GM18907 (cell line): Measurements from ENCODE around the gene CPNE2.
"Not testable (repeated sequence)": the region's sequence is repeated elsewhere in the genome, so short reads cannot be mapped to it uniquely, and the experiment has no call there.

ENCODE experiments used
- ATAC-seq: cut with Tn5 transposase; IDR thresholded peaks from one replicate; pipeline ENCODE4 v1.9.1; 2021; ENCODE audit warnings: mild to moderate bottlenecking, moderate library complexity; ENCODE audit not compliant: unreplicated experiment

The CPNE2 gene

DNA sequence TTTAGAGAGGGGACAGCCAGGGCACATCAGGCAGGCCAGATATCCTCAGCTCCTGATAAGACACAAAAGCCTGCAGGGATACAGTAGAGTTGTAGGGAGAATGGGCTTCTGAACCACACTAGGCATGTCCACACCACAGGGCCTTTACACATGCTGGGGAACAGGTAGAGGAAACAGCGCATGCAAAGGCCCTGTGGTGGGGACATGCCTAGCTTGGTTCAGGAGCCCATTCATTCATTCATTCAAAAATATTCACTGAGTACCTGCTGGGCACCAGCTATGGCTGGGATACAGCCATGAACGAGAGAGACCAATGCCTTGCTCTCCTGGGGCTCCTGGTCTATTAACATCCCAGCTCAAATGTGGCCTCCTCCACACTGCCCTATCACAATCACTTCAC, 4.4 kb downstream of the CPNE2 start:
- ATAC-seq = no peak

DNA sequence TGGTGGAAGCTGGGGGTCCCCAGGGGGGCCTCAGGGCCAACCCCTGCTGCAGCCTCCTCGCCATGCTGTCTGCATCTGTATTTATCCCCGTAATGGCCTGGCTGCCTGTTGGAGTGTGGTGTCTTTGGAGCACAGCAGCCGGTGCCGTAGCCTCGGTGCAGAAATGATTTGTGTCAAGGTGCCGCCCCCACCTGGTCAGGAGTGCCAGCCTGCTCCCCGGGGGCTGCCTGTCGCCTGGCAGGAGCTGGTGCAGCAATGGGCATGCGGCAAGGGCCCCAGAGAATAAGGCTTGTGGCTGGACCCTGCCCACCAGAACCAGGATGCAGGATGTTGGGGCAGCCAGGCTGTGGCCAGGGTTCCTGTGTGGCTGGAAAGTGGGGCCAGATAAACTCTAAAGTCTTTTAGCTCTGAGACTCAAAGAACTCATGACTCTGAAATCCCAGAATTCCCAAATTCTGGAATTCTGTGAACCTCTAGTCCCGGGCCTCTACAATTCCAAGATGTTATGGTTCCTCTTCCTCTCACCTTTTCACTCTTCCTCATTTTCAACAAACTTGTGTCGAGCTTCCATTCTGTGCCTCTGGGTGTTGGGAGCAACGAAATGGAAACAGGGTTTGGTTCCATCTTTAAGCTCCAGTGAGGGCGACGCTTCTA, 5.9 kb downstream of the CPNE2 start:
- no peak for ATAC-seq

DNA sequence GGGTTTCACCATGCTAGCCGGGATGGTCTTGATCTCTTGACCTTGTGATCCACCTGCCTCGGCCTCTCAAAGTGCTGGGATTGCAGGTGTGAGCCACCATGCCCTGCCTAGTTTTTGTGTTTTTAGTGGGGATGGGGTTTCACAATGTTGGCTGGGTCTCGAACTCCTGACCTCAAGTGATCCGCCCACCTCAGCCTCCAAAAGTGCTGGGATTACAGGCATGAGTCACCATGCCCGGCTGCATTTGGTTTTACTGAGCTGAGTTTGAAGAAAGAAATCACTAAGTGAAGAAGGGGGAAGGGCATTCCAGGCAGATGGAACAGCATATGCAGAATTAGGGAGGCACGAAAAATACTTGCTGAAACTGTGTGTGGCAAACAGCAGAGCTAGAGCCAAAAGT, 7.6 kb downstream of the CPNE2 start:
- ATAC-seq = not testable (repeated sequence)

DNA sequence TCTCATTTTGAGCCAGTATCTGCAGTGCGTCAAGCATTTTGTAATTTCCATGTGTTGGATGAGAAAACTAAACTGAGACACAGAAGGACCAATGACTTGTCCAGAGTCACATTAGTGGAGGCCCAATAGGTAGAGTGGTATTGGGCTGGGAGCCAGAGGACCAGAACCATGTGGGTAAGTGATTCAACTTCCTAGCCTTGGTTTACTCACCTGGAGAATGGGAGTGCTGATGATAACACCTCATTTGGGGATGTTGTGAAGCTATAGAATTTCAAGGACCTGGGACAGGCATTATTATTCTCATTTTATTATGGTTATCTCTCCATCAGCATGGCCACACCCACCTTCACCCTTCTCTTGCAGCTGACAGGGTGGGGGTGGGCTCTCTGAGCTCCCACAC, 8.1 kb downstream of the CPNE2 start:
- no peak for ATAC-seq

DNA sequence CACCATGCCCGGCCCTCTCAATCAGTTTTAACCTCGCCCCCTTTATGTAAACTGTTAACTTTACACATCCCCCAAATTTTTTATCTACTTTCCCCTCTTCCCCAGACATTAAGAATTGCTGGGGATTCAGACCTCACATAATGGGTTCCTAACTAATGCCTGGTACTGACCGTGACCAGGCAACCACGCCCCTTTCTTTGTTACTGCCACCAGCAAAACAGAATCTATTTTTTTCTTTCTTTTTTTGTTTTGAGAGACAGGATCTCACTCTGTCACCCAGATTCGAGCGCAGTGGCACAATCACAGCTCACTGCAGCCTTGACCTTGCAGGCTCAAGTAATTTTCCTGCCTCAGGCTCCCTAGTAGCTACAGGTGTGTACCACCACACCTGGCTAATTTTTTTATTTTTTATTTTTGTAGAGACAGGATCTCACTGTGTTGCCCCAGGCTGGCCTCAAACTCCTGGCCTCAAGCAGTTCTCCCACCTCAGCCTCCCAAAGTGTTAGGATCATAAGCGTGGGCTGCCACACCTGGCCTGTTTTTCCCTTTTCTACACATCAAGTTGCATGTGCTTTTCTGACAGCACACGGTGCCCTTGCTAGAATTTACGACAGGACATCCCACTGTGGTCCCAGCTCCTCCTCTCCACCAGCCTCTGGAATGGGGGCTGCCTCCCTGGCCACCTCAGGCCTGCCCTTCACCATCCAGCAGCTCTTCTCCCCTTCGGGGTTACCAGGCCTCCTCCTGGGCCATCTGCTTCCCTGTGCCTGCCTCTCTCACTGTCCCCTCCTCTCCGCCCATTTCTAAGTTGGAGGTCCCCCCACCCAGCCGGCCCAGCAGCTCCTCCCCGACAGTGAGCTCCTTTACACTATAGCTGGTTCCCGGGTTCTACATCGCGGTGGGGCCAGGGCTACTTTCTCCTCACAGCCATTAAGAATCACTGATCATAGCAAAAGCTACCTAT, 10.8 kb downstream of the CPNE2 start:
- no peak for ATAC-seq

DNA sequence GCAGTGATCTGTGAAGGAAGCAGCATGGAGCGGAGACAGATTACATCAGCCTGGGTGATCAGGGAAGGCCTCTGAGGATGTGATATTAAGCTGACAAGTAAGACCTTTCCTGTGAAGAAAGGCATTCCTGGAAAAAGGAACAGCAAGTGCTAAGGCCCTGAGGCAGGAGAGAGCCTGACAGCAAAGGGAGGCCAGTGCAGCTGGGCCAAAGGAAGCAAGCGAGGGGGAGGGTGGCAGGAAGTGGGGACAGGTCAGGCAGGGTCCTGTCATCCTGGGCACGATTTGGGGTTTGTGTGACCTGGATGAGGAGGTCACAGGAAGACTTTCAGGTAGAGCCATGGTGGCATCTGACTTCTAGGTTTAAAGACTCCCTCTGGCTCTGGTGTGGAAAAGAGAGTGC, 12.3 kb downstream of the CPNE2 start:
- ATAC-seq = no peak

DNA sequence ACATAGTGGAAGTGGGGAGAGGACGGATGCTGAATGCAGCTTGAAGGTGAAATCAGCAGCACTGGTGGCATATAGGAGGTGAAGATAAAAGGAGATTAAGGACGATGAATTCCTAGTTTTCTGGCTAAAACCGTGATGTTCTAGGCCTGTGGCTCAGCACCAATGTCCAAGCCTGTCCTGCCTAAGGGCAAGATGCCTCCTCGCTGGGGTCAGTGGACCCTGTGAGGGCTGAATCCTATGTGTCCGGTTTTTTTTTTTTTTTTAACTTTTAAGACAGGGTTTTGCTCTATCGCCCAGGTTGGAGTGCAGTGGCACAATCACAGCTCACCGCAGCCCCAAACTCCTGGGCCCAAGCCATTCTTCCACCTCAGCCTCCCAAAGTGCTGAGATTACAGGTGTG, 12.8 kb downstream of the CPNE2 start:
- no peak for ATAC-seq

DNA sequence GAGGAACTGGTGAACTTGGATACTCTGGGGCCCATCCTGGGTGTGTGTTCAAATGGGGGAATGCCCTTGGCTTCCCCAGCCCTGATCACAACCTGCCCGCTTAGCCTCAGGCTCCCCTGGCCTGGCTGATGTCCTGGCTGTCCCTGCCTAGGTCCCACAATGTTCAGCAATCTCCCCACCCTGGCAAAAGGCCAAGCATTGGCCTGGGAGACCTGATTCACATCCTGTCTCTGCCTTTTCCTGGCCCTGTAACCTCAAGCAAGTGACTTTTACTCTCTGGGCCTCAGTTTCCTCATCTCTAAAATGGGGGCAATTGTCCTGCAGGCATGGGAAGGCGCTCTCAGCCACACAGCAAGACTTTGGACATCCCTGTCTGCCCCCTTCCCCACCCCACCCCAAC, 14.4 kb downstream of the CPNE2 start:
- no peak for ATAC-seq

DNA sequence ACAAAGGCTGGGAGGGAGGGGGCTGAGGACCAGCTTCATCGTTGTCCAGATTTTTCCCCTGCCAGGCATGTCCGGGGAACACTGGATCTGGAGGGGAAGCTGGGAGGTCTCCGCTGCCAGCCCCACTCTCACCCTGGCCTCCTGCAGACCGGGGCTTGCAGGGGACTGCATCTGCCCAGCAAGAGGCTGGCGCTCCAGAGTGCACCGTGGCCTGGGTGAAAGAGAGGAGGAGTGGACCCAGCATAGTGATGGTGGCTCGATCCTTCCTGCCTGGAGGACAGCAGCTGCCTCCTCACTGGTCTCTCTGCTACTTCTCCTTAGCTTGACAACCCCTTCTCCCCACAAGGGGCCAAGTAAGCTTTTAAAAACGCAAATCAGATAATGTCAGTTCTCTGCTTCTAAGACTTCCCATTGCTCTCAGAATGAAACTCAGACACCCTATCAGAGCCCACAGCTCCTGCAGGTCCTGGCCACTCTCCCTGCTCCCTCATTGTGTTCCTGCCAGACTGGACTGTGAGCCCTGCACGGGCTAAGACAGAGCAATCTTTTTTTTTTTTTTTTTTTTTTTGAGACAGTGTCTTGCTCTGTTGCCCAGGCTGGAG, 15.0 kb downstream of the CPNE2 start:
- ATAC-seq = no peak

DNA sequence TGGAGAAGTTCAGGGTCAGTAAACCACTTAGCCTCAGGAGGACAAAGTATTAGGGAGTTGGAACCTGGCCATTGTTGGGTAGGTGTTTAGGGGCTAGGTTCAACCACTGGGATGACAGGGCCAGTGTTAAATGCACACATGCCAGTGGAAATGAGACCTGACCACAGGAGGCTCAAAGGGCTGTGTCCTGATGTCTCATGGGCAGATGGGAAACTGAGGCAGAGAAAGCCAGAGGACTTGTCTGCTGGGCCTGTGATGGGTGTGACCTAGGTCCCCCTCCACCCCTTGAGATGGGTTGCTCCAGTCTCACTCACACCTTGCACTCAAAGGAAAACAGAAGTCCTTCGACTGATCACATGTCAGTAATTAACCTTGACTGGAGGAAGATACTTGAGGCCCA, 16.0 kb downstream of the CPNE2 start:
- ATAC-seq = no peak

DNA sequence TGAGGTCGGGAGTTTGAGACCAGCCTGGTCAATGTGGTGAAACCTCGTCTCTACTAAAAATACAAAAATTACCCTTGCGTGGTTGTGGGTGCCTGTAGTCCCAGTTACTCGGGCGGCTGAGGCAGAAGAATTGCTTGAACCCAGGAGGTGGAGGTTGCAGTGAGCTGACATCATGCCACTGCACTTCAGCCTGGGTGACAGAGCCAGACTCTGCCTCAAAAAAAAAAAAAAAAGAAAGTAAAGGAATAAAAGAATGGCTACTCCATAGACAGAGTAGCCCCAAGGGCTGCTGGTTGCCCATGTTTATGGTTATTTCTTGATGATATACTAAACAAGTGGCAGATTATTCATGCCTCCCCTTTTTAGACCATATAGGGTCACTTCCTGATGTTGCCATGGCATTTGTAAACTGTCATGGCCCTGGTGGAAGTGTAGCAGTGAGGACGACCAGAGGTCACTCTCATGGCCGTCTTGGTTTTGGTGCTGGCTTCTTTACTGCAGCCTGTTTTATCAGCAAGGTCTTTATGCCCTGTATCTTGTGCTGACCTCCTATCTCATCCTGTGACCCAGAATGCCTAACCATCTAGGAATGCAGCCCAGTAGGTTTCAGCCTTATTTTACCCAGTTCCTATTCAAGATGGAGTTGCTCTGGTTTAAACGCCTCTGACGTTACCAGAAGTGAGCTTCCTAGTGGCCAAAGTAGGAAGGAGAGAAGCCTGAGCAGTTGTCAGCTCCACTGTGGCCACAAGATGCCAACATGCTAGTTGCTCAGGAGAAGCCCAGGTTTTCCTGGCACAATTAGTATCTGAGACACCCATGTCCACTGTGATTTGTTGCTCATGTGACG, 17.1 kb downstream of the CPNE2 start:
- ATAC-seq = not testable (repeated sequence)

DNA sequence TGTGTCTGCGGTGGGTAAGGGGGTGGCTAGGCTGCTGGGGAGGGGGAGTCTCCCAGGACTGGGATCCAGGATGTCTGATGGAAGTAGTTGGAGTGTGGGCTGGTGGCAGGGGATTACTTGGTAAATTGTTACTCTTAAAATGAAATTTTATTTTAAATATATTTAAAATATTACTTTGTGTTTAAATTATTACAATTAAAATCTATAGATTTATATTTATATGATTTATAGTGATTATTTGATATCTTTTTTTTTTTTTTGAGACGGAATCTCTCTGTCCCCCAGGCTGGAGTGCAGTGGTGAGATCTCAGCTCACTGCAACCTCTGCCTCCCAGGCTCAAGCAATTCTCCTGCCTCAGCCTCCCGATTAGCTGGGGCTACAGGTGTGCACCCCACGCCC, 18.6 kb downstream of the CPNE2 start:
- ATAC-seq = no peak

DNA sequence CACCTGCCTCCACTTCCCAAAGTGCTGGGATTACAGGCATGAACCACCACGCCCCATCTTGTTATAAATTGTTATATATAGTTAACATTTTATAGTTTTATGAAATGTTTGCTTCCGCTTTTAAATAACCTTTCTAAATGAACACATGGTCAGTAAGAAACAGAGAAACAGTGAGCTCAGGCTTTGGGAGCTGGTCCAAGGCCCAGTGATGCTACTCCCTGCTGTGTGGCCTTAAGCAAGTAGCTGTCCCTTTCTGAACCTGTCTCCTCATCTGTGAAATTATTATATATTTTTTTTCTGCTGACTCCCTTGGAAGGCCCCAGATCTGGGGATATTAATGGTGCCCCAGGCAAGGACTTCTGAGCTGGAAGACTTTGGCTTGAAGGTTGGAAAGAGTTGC, 19.0 kb downstream of the CPNE2 start:
- no peak for ATAC-seq

DNA sequence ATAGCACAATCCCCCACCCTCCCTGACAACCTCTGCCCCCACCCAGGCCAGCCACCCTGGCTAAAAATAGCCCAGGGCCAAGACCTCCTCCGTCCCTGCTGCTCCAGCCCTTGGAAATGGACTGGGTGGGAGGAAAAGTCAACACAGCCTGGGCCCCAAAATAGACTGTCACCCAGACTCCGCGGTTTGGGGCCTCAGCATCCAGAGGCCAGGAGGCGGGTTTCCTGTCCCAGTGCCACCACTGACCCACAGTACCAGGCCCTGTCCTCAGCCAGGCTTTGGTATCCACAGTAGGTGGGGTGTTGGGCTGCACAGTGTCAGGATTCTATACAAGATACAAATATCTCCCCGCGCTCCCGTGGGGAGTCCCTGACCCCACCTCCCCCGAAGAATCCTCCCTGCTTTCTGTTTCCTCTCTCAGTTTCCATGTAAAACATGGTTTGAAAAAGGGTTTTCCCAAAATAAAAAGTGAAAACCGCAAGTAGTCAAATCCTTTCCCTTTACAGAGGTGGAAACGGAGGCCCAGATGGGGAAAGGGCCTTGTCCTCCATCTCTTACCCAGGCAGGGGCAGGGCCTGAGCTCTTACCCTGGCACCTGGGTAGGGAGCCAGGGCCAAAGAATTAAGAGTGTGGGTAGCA, 20.1 kb downstream of the CPNE2 start:
- no peak for ATAC-seq

DNA sequence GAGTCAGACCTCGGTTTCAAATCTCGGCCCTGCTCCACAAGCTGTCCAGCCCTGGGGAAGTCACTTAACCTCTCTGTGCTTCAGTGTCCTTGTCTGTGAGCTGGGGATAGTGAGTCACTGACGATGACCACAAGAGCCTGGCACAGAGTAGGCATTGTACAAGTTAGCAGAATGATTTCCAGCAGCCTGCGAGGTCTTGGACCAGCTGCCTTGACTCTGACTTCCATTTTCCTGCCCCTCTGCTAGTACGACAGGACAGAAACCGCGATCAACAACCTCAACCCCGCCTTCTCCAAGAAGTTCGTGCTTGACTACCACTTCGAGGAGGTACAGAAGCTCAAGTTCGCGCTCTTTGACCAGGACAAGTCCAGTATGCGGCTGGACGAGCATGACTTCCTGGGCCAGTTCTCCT, 20.7 kb downstream of the CPNE2 start:
- no peak for ATAC-seq

DNA sequence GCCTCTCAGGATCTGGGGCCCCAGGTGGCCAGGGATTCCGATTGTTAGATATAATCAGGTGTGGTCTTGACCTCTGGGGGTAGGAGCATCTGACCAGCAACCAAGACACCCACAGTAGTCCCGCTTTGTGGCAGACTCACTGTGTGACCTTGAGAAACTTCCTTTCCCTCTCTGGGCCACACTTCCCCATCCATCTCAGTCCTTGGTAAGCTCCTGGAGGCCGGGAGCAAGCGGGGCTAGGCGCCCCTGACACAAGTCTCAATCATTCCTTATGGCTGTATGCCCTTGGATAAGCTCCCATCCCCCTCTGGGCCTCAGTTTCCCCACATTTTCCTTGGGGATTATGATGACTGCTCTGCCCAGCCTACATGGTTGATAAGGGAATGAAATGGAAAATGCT, 21.3 kb downstream of the CPNE2 start:
- ATAC-seq = no peak

DNA sequence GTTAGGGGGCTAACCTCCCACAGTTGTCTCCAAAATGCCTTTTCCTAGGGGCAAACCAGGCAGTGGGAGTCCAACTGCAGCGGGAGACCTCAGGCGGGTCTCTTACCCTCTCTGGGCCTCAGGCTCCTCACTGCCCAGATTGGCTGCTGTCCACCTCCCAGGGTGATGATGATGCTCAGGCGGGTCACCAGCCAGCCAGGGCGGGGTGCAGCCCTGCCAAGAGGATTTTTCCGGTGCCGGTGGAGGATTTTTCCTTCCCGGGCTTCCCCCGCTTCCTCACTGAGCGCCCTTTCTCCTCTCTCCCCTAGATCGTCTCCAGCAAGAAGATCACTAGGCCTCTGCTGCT, 22.8 kb downstream of the CPNE2 start:
- no peak for ATAC-seq

DNA sequence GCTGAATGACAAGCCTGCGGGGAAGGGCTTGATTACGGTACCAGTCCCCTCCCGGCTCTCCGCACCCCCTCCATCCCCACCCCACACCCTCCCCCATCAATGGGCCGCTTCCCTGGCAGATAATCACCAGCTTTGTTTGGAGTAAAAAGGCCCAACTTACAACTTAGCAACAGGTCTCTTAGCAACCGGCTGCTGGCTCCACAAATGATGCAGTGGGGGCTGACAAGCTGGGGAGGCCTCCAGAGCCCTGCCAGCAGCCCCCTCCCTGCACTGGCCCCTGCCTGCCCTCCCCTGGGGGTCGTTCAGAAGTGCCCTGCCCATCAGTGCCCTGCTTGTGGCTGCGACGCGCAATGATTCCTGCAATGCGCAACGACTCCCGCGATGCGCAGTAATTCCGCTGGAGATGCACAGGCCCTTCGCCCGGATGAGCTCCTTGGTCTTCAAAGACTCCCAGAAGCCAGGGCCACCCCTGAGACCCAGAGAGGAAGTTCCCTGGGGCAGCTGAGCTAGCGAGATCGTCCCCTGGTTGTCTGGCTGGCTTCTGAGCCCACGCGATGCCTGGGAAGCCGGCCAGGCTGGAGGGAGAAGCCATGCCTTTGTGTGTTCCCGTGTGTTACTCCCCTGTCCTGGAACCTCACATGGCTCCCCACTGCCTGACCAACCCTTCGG, 23.3 kb downstream of the CPNE2 start:
- no peak for ATAC-seq

DNA sequence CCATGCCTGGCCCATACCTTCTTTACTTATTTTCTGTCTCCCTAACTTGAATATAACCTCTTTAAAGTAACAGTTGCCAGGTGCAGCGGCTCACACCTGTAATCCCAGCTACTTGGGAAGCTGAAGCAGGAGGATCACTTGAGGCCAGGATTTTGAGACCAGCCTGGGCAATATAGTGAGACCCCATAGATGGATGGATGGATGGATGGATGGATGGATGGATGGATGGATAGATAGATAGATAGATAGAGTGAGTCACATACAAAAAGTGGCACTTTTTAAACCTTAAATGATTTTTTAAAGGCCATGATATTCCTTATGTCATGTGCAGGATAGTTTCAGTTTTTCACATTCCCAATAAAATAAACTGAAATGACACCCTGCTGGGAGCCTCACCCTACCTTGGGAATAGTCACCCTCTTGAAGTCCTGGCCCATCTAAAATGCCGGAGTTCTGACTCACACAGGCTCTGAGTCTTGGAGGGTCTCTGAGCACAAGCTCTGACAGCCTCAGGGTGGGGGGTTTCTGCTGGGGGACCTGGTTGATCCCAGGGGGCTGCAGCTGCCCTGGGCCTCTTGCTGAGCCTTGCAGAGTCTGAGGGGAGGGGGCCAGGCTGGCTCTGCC, 26.2 kb downstream of the CPNE2 start:
- ATAC-seq = no peak
